ENCODE data around the gene RAD21L1. TPM values are rescaled to one million over a fixed set of nuclear protein-coding genes. Genes with fewer than 3 reads are reported as not detected.

RAD21L1 gene
- total and polyA plus RNA-seq, 4 donors: 0.10 to 0.28 TPM; not detected in 2

DNA sequence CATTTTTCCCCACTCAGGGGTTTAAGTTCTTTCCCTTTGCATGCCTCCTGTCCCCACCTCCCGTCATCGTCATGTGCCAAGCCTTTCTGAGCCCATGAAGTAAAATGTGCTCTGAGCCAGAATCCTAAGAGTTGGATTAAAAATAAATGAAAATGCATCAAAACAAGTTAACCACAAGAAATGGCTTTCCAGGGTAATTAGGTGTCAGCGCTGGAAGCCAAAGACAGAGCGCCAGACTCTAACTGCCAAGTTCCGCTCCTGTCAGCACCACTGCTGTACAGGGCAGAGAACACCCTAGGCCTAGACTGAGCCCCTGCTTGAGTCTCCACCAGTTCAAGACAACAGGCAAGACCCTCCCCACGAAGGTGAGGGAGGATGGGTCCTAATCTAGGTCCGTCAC is 28.0 kb upstream of the RAD21L1 start:
- Histone ChIP-seq H3K4me1 (ENCODE audit: control insufficient read depth, insufficient read depth, low read length) (no peaks in the 10 kb centered on the region), H3K27ac (ENCODE audit: low read depth, low read length) (no peak overlapping the region), H3K9me3 (ENCODE audit: control insufficient read depth, insufficient read depth, low read length) (no peaks in the 10 kb centered on the region), H3K36me3 (ENCODE audit: control insufficient read depth, insufficient read depth, low read length) (no peaks in the 10 kb centered on the region), H3K27me3 (ENCODE audit: control insufficient read depth, insufficient read depth, low read length) (no peaks in the 10 kb centered on the region), H3K4me3 (ENCODE audit: low read depth, low read length) (no peak overlapping the region)
- no peak for DNase-seq (ENCODE audit: low read depth in 4 of 6, low spot score in 6 of 6)
- 100% methylated on average over 3 of the region's 7 CpGs for WGBS (ENCODE audit: insufficient coverage)

DNA sequence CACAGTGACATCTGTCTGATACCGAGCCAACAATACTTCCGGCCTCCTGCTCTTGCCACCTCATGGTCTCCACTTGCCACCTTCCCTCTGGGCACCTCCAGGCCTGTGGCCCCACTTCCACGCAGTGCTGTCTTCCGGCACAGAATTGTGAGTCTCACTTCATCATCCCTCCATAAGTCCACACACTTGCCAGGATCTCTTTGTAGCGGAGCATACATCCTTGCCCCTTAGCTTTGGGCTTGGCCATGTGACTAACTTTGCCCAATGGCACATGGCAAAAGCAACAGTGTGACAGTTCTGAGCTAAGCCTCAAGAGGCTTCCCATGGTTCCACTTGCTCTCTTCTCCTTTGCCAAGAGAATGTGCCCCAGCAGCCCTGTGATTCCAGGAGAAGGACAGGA is 27.1 kb upstream of the RAD21L1 start:
- Histone ChIP-seq H3K27ac (ENCODE audit: low read depth, low read length) (no peak overlapping the region), H3K4me3 (ENCODE audit: low read depth, low read length) (no peak overlapping the region), H3K27me3 (ENCODE audit: control insufficient read depth, insufficient read depth, low read length) (no peaks in the 10 kb centered on the region), H3K9me3 (ENCODE audit: control insufficient read depth, insufficient read depth, low read length) (no peaks in the 10 kb centered on the region), H3K4me1 (ENCODE audit: control insufficient read depth, insufficient read depth, low read length) (no peaks in the 10 kb centered on the region), H3K36me3 (ENCODE audit: control insufficient read depth, insufficient read depth, low read length) (no peaks in the 10 kb centered on the region)
- 100% methylated on average over 5 of the region's 5 CpGs for WGBS (ENCODE audit: insufficient coverage)
- no peak for DNase-seq (ENCODE audit: low read depth in 4 of 6, low spot score in 6 of 6)

DNA sequence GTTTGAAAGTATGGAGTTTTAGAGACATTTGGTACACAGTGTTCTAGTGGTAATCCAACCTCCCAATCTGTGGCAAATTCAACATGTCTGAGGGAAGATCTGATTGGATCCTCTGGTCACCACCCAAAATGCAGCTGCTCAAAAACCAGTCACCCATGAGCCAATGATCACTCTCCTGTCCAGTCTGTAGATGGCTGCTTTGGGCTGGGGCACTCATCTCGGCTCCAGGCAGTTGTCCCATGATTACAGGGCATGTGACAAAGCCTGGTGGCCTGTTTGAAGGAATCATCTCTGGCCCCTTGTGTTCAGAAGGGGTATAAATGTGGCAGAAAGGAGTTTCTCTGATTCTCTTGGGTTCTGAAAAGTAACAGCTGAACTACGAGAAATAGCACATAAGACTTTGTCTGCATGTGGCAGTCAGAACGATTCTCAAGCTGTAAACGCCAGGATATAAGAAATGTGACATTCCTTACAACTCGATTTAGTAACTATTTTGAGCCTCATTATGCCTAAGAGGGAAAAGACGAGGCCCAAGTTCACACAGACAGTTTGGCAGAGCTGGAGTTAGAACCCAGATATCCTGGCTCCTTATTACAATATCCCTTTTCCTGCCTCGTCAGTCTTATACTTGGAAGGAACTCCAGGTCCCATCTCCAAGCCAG is 26.5 kb upstream of the RAD21L1 start:
- H3K4me1 ChIP-seq (ENCODE audit: control insufficient read depth, insufficient read depth, low read length): no peaks in the 10 kb centered on the region
- 74% methylated on average over 6 of the region's 7 CpGs for WGBS (ENCODE audit: insufficient coverage)
- peak in 1 of 6 donors; percentile 19 for DNase-seq (ENCODE audit: low read depth in 4 of 6, low spot score in 6 of 6)
- no peak overlapping the region for H3K27ac ChIP-seq (ENCODE audit: low read depth, low read length)
- H3K4me3 ChIP-seq (ENCODE audit: low read depth, low read length): no peak overlapping the region
- no peaks in the 10 kb centered on the region for H3K36me3 ChIP-seq (ENCODE audit: control insufficient read depth, insufficient read depth, low read length)
- H3K27me3 ChIP-seq (ENCODE audit: control insufficient read depth, insufficient read depth, low read length): no peaks in the 10 kb centered on the region
- H3K9me3 ChIP-seq (ENCODE audit: control insufficient read depth, insufficient read depth, low read length): no peaks in the 10 kb centered on the region

DNA sequence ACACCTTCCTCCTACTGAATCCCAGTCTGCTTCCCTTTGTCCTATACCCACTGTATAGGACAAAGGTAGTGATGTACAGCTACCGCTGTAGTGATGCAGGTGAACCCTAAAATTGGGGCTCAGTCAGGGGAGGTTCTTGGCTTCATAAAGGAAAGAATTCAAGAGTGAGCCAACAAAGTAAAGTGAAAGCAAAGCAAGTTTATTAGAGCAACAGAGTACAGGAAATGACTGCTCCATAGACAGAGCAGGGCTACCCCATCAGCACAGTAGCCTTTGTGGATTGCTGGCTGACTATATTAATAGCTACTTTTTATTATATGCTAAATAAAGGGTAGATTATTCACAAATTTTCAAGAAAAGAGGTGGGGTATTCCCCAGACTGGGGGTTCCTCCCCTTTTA is 25.9 kb upstream of the RAD21L1 start:
- Histone ChIP-seq H3K36me3 (ENCODE audit: control insufficient read depth, insufficient read depth, low read length) (no peaks in the 10 kb centered on the region), H3K4me3 (ENCODE audit: low read depth, low read length) (no peak overlapping the region), H3K27ac (ENCODE audit: low read depth, low read length) (no peak overlapping the region), H3K4me1 (ENCODE audit: control insufficient read depth, insufficient read depth, low read length) (no peaks in the 10 kb centered on the region), H3K9me3 (ENCODE audit: control insufficient read depth, insufficient read depth, low read length) (no peaks in the 10 kb centered on the region), H3K27me3 (ENCODE audit: control insufficient read depth, insufficient read depth, low read length) (no peaks in the 10 kb centered on the region)
- 100% methylated on average over 1 of the region's 1 CpG for WGBS (ENCODE audit: insufficient coverage)
- no peak for DNase-seq (ENCODE audit: low read depth in 4 of 6, low spot score in 6 of 6)

DNA sequence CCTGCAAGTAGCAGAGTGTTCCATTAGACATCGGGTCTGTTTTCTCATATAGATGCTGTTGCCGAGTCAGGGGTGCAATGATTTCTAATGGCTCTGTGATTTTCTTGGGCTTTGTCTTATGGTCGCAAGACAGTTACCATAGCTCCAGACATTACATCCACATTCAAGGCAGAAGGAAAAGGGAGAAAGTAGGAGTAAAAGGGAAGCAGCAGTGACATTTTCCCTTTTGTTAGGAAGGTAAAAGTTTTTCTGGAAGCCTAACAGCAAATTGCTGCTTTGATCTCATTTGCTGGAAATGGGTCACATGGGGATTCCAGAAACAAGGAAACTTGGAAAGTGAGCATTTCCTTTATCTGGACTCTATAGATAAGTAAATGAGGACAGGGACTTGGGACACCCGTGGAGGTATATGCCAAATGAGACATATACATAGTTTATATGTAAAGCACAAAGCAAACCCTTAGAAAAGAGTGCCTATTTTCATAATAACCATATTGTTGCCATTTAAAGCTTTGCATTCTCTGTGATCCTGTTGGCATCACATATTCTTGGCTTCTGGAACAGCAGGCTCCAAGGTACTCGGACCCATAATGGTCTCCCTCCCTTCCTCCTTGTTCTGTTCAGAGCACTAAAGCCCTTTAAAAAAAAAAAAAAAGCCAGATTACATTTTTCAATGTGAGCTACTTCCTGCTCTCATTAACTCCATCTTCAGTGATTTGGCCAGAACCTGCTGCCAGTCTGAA is 22.9 kb upstream of the RAD21L1 start, which contains the start of gene C20orf202:
Gene C20orf202, plus strand, starts transcription at position 693 of the 743 bp plus-strand sequence. CDS start 132 bp downstream, outside the sequence.
- no peak within 1 kb of the TSS for H3K27ac ChIP-seq (ENCODE audit: low read depth, low read length)
- H3K9me3 ChIP-seq (ENCODE audit: control insufficient read depth, insufficient read depth, low read length): no peaks in the 10 kb centered on the region
- H3K4me1 ChIP-seq (ENCODE audit: control insufficient read depth, insufficient read depth, low read length): peaks cover 4% of the 10 kb centered on the region
- no peaks in the 10 kb centered on the region for H3K36me3 ChIP-seq (ENCODE audit: control insufficient read depth, insufficient read depth, low read length)
- no peaks in the 10 kb centered on the region for H3K27me3 ChIP-seq (ENCODE audit: control insufficient read depth, insufficient read depth, low read length)
- H3K4me3 ChIP-seq (ENCODE audit: low read depth, low read length): no peak within 1 kb of the TSS
- DNase-seq (ENCODE audit: low read depth in 4 of 6, low spot score in 6 of 6): no peak
- 69% methylated on average over 3 of the region's 5 CpGs for WGBS (ENCODE audit: insufficient coverage)

DNA sequence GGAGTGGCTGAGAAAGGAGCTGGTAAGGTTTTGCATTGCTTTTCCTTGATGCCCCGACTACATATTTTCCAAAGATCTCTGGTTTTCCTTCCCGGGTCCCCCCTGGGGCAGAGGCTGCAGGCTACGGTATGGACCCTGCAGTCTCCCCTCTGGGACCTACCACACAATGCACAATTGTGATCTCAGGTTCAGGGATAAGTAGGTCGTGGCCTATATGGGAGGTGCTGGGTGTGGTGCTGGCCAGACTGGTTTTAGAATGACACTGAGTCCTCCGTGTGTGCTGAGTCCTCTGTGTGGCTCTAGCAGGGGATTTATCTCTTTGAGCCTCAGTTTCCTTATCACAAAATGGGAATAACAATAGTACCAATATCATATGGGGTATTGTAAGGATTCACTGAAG is 22.2 kb upstream of the RAD21L1 start:
- 80% methylated on average over 2 of the region's 5 CpGs for WGBS (ENCODE audit: insufficient coverage)
- Histone ChIP-seq H3K27me3 (ENCODE audit: control insufficient read depth, insufficient read depth, low read length) (no peaks in the 10 kb centered on the region), H3K36me3 (ENCODE audit: control insufficient read depth, insufficient read depth, low read length) (no peaks in the 10 kb centered on the region), H3K4me1 (ENCODE audit: control insufficient read depth, insufficient read depth, low read length) (peaks cover 4% of the 10 kb centered on the region), H3K4me3 (ENCODE audit: low read depth, low read length) (no peak overlapping the region), H3K27ac (ENCODE audit: low read depth, low read length) (no peak overlapping the region), H3K9me3 (ENCODE audit: control insufficient read depth, insufficient read depth, low read length) (no peaks in the 10 kb centered on the region)
- no peak for DNase-seq (ENCODE audit: low read depth in 4 of 6, low spot score in 6 of 6)

DNA sequence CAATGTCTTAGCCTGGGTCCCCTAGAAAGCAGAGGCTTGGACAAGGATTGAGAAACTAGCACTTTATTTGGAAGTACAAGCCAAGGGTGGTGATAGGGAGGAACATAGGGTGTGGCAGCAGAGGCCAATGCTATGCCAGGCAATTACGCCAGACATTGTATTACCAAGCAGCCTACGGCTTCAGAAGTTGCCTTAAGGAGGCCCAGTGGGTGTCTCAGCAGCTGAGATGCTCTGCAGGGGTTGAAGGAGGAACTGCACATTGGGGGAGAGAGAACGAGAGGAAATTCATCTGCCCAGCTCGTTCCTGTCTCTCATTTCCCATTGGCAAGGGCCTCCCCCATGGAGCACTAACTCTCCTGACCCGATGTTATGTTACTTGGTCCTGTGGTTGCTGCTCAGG is 21.7 kb upstream of the RAD21L1 start:
- no peaks in the 10 kb centered on the region for H3K9me3 ChIP-seq (ENCODE audit: control insufficient read depth, insufficient read depth, low read length)
- no peak overlapping the region for H3K4me3 ChIP-seq (ENCODE audit: low read depth, low read length)
- H3K36me3 ChIP-seq (ENCODE audit: control insufficient read depth, insufficient read depth, low read length): no peaks in the 10 kb centered on the region
- H3K27me3 ChIP-seq (ENCODE audit: control insufficient read depth, insufficient read depth, low read length): no peaks in the 10 kb centered on the region
- H3K27ac ChIP-seq (ENCODE audit: low read depth, low read length): no peak overlapping the region
- H3K4me1 ChIP-seq (ENCODE audit: control insufficient read depth, insufficient read depth, low read length): peaks cover 4% of the 10 kb centered on the region
- no peak for DNase-seq (ENCODE audit: low read depth in 4 of 6, low spot score in 6 of 6)
- WGBS (ENCODE audit: insufficient coverage): 68% methylated on average over 3 of the region's 5 CpGs

DNA sequence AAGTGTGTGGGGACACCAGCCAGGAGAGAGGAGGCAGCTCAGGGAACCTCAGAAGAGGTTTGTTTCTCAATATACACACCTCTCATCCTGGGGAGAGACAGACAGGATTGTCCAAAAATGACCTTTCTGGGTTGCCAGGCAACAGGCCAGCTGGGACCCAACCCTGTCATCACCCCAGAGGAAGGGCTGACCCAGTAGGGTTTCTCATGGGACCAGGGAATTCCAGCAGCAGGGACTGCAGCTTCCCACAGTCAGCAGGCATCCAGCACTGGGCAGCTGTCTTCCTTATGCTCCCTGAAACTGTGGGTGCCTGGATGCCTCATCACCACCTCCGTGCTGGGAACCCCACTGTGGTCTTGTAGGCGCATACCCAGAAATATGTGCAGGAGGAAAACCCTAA is 21.3 kb upstream of the RAD21L1 start:
- Histone ChIP-seq H3K36me3 (ENCODE audit: control insufficient read depth, insufficient read depth, low read length) (no peaks in the 10 kb centered on the region), H3K4me1 (ENCODE audit: control insufficient read depth, insufficient read depth, low read length) (peaks cover 4% of the 10 kb centered on the region), H3K9me3 (ENCODE audit: control insufficient read depth, insufficient read depth, low read length) (no peaks in the 10 kb centered on the region), H3K27ac (ENCODE audit: low read depth, low read length) (no peak overlapping the region), H3K27me3 (ENCODE audit: control insufficient read depth, insufficient read depth, low read length) (no peaks in the 10 kb centered on the region), H3K4me3 (ENCODE audit: low read depth, low read length) (no peak overlapping the region)
- no peak for DNase-seq (ENCODE audit: low read depth in 4 of 6, low spot score in 6 of 6)
- WGBS (ENCODE audit: insufficient coverage): 55% methylated on average over 2 of the region's 2 CpGs

DNA sequence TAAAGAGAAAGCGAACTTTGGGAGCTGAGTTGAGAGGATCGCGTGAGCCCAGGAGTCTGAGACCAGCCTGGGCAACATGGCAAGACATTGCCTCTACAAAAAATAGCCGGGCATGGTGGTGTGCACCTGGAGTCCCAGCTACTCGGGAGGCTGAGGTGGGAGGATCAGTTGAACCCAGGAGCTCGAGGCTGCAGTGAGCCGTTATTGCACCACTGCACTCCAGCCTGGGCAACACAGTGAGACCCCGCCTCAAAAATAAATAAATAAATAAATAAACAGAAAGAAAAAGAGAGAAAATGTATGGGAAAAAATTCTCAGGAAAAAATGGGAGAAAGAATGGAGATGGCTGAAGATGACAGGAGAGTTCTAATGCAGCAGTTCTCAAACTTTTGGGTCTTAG is 20.0 kb upstream of the RAD21L1 start:
- no peak for DNase-seq (ENCODE audit: low read depth in 4 of 6, low spot score in 6 of 6)
- WGBS (ENCODE audit: insufficient coverage): 93% methylated on average over 4 of the region's 8 CpGs
- Histone ChIP-seq H3K4me3 (ENCODE audit: low read depth, low read length) (no peak overlapping the region), H3K4me1 (ENCODE audit: control insufficient read depth, insufficient read depth, low read length) (peaks cover 4% of the 10 kb centered on the region), H3K27ac (ENCODE audit: low read depth, low read length) (no peak overlapping the region), H3K36me3 (ENCODE audit: control insufficient read depth, insufficient read depth, low read length) (no peaks in the 10 kb centered on the region), H3K9me3 (ENCODE audit: control insufficient read depth, insufficient read depth, low read length) (no peaks in the 10 kb centered on the region), H3K27me3 (ENCODE audit: control insufficient read depth, insufficient read depth, low read length) (no peaks in the 10 kb centered on the region)
